ENCODE measurements around the gene TOR3A. TPM values are rescaled to one million over a fixed set of nuclear protein-coding genes. Genes with fewer than 3 reads are reported as not detected.
"Not testable (repeated sequence)": the region's sequence is repeated elsewhere in the genome, so short reads cannot be mapped to it uniquely, and the experiment has no call there.

Gene TOR3A
- 10 to 100 TPM; 41.5 to 45.1 TPM for total RNA-seq

- H3K4me3 Mint-ChIP-seq: peak within 1 kb of the TSS; percentile 97
- peaks cover 24% of the 10 kb centered on the region for H3K4me1 Mint-ChIP-seq
- no peaks in the 10 kb centered on the region for H3K9me3 Mint-ChIP-seq
- H3K36me3 Mint-ChIP-seq: peaks cover 8% of the 10 kb centered on the region
- POLR2A ChIA-PET: interaction anchor here (0.8 to 2.5 kb wide), 6 partner anchors 44 to 286 kb away, joined by 3 to 12 read pairs (median 6); partner anchors contain the start of genes AXDND1 and SOAT1
- ATAC-seq (ENCODE audit: low read depth): peak; percentile 82
- H3K27me3 Mint-ChIP-seq: no peaks in the 10 kb centered on the region
- DNase-seq: peak; percentile 87
- H3K27ac Mint-ChIP-seq: peak within 1 kb of the TSS; percentile 94
Measured at GRCh38 chr1:179081687-179082332, at the start of gene TOR3A. Gene TOR3A (plus strand): TSS chr1:179082070. CDS start chr1:179082129, 59 bp downstream.

GRCh38 chr1:179034720-179035119 is 47.1 kb upstream of the TOR3A start:
- peak; percentile 77 for ATAC-seq (ENCODE audit: low read depth)
- H3K27me3 Mint-ChIP-seq: no peaks in the 10 kb centered on the region
- H3K36me3 Mint-ChIP-seq: no peaks in the 10 kb centered on the region
- peaks cover 70% of the 10 kb centered on the region for H3K4me1 Mint-ChIP-seq
- H3K27ac Mint-ChIP-seq: peak overlapping the region; percentile 71
- POLR2A ChIA-PET: interaction anchor here (1.0 to 1.3 kb wide), 2 partner anchors 8 to 46 kb away, joined by 3 to 4 read pairs; no protein-coding TSS in a partner anchor
- DNase-seq: no peak
- H3K9me3 Mint-ChIP-seq: no peaks in the 10 kb centered on the region
- H3K4me3 Mint-ChIP-seq: peak overlapping the region; percentile 38

GRCh38 chr1:179036844-179037465 is 44.9 kb upstream of the TOR3A start:
- H3K27ac Mint-ChIP-seq: peak overlapping the region; percentile 89

GRCh38 chr1:179038528-179039281 is 43.2 kb upstream of the TOR3A start:
- peak; percentile 25 for ATAC-seq (ENCODE audit: low read depth)
- Mint-ChIP-seq H3K36me3 (peaks cover 5% of the 10 kb centered on the region), H3K4me3 (peak overlapping the region; percentile 23), H3K4me1 (peaks cover 47% of the 10 kb centered on the region), H3K27me3 (no peaks in the 10 kb centered on the region), H3K27ac (peak overlapping the region; percentile 69), H3K9me3 (no peaks in the 10 kb centered on the region)
- POLR2A ChIA-PET: interaction anchor here (1.7 kb wide), 1 partner anchor 43 kb away, joined by 7 read pairs; the partner anchor contains the start of gene TOR3A
- no peak for DNase-seq

More at GRCh38 chr1:179036844-179037465, 44.9 kb upstream of the TOR3A start:
- Mint-ChIP-seq H3K27me3 (no peaks in the 10 kb centered on the region), H3K36me3 (peaks cover 2% of the 10 kb centered on the region), H3K9me3 (no peaks in the 10 kb centered on the region), H3K4me3 (peak overlapping the region; percentile 59), H3K4me1 (peaks cover 52% of the 10 kb centered on the region)
- ATAC-seq (ENCODE audit: low read depth) (peak; percentile 78), DNase-seq (no peak)
- POLR2A ChIA-PET: interaction anchor here (0.6 to 1.7 kb wide), 3 partner anchors 10 to 45 kb away, joined by 3 to 7 read pairs (median 3); partner anchors contain the start of gene TOR3A

- DNase-seq; H3K4me3 Mint-ChIP-seq; POLR2A ChIA-PET; H3K9me3 Mint-ChIP-seq; H3K27me3 Mint-ChIP-seq; ATAC-seq (ENCODE audit: low read depth): not testable (repeated sequence)
- H3K36me3 Mint-ChIP-seq: peaks cover 10% of the 10 kb centered on the region
- H3K4me1 Mint-ChIP-seq: peaks cover 41% of the 10 kb centered on the region
- peak overlapping the region; percentile 69 for H3K27ac Mint-ChIP-seq
Measured at GRCh38 chr1:179039502-179040174, 42.2 kb upstream of the TOR3A start.

GRCh38 chr1:179040175-179040551 is 41.7 kb upstream of the TOR3A start:
- H3K9me3 Mint-ChIP-seq; DNase-seq; H3K27ac Mint-ChIP-seq; ATAC-seq (ENCODE audit: low read depth); H3K27me3 Mint-ChIP-seq; H3K4me3 Mint-ChIP-seq; POLR2A ChIA-PET: not testable (repeated sequence)
- peaks cover 35% of the 10 kb centered on the region for H3K4me1 Mint-ChIP-seq
- peaks cover 12% of the 10 kb centered on the region for H3K36me3 Mint-ChIP-seq

- Mint-ChIP-seq H3K27me3 (no peaks in the 10 kb centered on the region), H3K9me3 (no peaks in the 10 kb centered on the region), H3K36me3 (peaks cover 13% of the 10 kb centered on the region), H3K4me1 (peaks cover 24% of the 10 kb centered on the region), H3K4me3 (no peak overlapping the region), H3K27ac (no peak overlapping the region)
- ATAC-seq (ENCODE audit: low read depth): no peak
- POLR2A ChIA-PET: no interaction called here
- DNase-seq: no peak
Measured at GRCh38 chr1:179042087-179042486, 39.8 kb upstream of the TOR3A start.

GRCh38 chr1:179042700-179043099 is 39.2 kb upstream of the TOR3A start:
- DNase-seq (no peak), ATAC-seq (ENCODE audit: low read depth) (no peak)
- Mint-ChIP-seq H3K9me3 (no peaks in the 10 kb centered on the region), H3K27ac (no peak overlapping the region), H3K4me3 (no peak overlapping the region), H3K36me3 (peaks cover 13% of the 10 kb centered on the region), H3K4me1 (peaks cover 20% of the 10 kb centered on the region), H3K27me3 (no peaks in the 10 kb centered on the region)
- POLR2A ChIA-PET: no interaction called here

- Mint-ChIP-seq H3K36me3 (peaks cover 13% of the 10 kb centered on the region), H3K9me3 (no peaks in the 10 kb centered on the region), H3K4me3 (no peak overlapping the region), H3K27ac (no peak overlapping the region), H3K27me3 (no peaks in the 10 kb centered on the region), H3K4me1 (peaks cover 21% of the 10 kb centered on the region)
- POLR2A ChIA-PET: no interaction called here
- DNase-seq (no peak), ATAC-seq (ENCODE audit: low read depth) (no peak)
Measured at GRCh38 chr1:179043266-179043665, 38.6 kb upstream of the TOR3A start.

- ATAC-seq (ENCODE audit: low read depth) (no peak), DNase-seq (no peak)
- Mint-ChIP-seq H3K4me1 (peaks cover 16% of the 10 kb centered on the region), H3K4me3 (no peak overlapping the region), H3K9me3 (no peaks in the 10 kb centered on the region), H3K27ac (no peak overlapping the region), H3K27me3 (no peaks in the 10 kb centered on the region), H3K36me3 (peaks cover 13% of the 10 kb centered on the region)
- POLR2A ChIA-PET: no interaction called here
Measured at GRCh38 chr1:179043907-179044306, 38.0 kb upstream of the TOR3A start.

GRCh38 chr1:179046808-179047635 is 34.8 kb upstream of the TOR3A start:
- Mint-ChIP-seq H3K4me1 (peaks cover 10% of the 10 kb centered on the region), H3K36me3 (peaks cover 14% of the 10 kb centered on the region), H3K9me3 (no peaks in the 10 kb centered on the region), H3K27me3 (no peaks in the 10 kb centered on the region), H3K4me3 (no peak overlapping the region), H3K27ac (peak overlapping the region; percentile 54)
- DNase-seq (no peak), ATAC-seq (ENCODE audit: low read depth) (no peak)
- POLR2A ChIA-PET: no interaction called here

- Mint-ChIP-seq H3K36me3 (peaks cover 14% of the 10 kb centered on the region), H3K27me3 (no peaks in the 10 kb centered on the region), H3K27ac (no peak overlapping the region), H3K4me1 (peaks cover 10% of the 10 kb centered on the region), H3K4me3 (no peak overlapping the region), H3K9me3 (no peaks in the 10 kb centered on the region)
- DNase-seq: no peak
- ATAC-seq (ENCODE audit: low read depth): no peak
- POLR2A ChIA-PET: interaction anchor here (0.5 kb wide), 1 partner anchor 82 kb away, joined by 5 read pairs; no protein-coding TSS in a partner anchor
Measured at GRCh38 chr1:179047636-179047997, 34.3 kb upstream of the TOR3A start.

Measured in activated naive CD8-positive, alpha-beta T cell treated with anti-CD3 and anti-CD28 coated beads, Interleukin-2, amount 10 ng/mL, durations not matched to agents 7 days and 5 days (primary cell).